ENCODE data around the gene MRTFA. TPM values are rescaled to one million over a fixed set of nuclear protein-coding genes. Genes with fewer than 3 reads are reported as not detected.

The MRTFA gene
- total RNA-seq, 4 donors from 2014 or later, result 59.7 to 163 (median 111) TPM

DNA sequence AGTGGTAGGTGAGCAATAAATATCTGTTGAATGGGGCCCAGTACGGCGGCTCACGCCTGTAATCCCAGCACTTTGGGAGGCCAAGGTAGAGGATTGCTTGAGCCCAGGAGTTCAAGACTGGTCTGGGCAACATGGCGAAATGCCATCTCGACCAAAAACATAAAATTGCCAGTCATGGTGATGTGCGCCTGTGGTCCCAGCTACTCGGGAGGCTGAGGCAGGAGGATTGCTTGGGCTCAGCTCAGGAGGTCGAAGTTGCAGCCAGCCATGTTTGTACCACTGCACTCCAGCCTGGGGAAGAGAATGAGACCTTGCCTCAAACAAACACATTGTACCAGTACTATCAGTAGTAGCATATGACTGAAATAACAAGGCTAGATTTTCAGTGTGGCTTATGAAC is 262.0 kb downstream of the MRTFA start:
- 92 to 94% methylated on average over 8 of the region's 8 CpGs for WGBS, 2 donors
- no peak for TF ChIP-seq POLR2A (IDR thresholded peaks at IDR 0.05)
- TF ChIP-seq, protein P1, sequence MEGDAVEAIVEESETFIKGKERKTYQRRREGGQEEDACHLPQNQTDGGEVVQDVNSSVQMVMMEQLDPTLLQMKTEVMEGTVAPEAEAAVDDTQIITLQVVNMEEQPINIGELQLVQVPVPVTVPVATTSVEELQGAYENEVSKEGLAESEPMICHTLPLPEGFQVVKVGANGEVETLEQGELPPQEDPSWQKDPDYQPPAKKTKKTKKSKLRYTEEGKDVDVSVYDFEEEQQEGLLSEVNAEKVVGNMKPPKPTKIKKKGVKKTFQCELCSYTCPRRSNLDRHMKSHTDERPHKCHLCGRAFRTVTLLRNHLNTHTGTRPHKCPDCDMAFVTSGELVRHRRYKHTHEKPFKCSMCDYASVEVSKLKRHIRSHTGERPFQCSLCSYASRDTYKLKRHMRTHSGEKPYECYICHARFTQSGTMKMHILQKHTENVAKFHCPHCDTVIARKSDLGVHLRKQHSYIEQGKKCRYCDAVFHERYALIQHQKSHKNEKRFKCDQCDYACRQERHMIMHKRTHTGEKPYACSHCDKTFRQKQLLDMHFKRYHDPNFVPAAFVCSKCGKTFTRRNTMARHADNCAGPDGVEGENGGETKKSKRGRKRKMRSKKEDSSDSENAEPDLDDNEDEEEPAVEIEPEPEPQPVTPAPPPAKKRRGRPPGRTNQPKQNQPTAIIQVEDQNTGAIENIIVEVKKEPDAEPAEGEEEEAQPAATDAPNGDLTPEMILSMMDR (IDR thresholded peaks at IDR 0.05), result no peak
- H3K4me3 ChIP-seq (ENCODE audit: low read depth, poor library complexity, severe bottlenecking), result no peak overlapping the region
- DNase-seq (ENCODE audit: low spot score in 2 of 2), result no peak
- intact Hi-C loops (cut with DNase I; ENCODE audit: low total_unique reads), result no loop called here

GRCh38 chr22:40368836-40369235 is 267.7 kb downstream of the MRTFA start:
- DNase-seq (ENCODE audit: low spot score in 2 of 2), result no peak
- no peak overlapping the region for H3K4me3 ChIP-seq (ENCODE audit: low read depth, poor library complexity, severe bottlenecking)
- intact Hi-C loops (cut with DNase I; ENCODE audit: low total_unique reads), result no loop called here
- no peak for TF ChIP-seq POLR2A (IDR thresholded peaks at IDR 0.05)
- TF ChIP-seq, protein P1 (IDR thresholded peaks at IDR 0.05), result no peak
- WGBS, 2 donors, result 88% methylated on average over 3 of the region's 3 CpGs

GRCh38 chr22:40368016-40368415 is 268.5 kb downstream of the MRTFA start:
- TF ChIP-seq, protein P1 (IDR thresholded peaks at IDR 0.05), result no peak
- TF ChIP-seq POLR2A (IDR thresholded peaks at IDR 0.05), result no peak
- no peak for DNase-seq (ENCODE audit: low spot score in 2 of 2)
- intact Hi-C loops (cut with DNase I; ENCODE audit: low total_unique reads), result no loop called here
- 81 to 83% methylated on average over 6 of the region's 6 CpGs for WGBS, 2 donors
- H3K4me3 ChIP-seq (ENCODE audit: low read depth, poor library complexity, severe bottlenecking), result no peak overlapping the region

- TF ChIP-seq, protein P1 (IDR thresholded peaks at IDR 0.05), result no peak
- TF ChIP-seq POLR2A (IDR thresholded peaks at IDR 0.05), result no peak
- H3K4me3 ChIP-seq (ENCODE audit: low read depth, poor library complexity, severe bottlenecking), result no peak overlapping the region
- no peak for DNase-seq (ENCODE audit: low spot score in 2 of 2)
- WGBS, 2 donors, result 49 to 55% methylated on average over 6 of the region's 6 CpGs
- intact Hi-C loops (cut with DNase I; ENCODE audit: low total_unique reads), result no loop called here
Observed at GRCh38 chr22:40367342-40367741, 269.2 kb downstream of the MRTFA start.

GRCh38 chr22:40366068-40366467 is 270.5 kb downstream of the MRTFA start:
- H3K4me3 ChIP-seq (ENCODE audit: low read depth, poor library complexity, severe bottlenecking), result no peak overlapping the region
- DNase-seq (ENCODE audit: low spot score in 2 of 2), result no peak
- intact Hi-C loops (cut with DNase I; ENCODE audit: low total_unique reads), result no loop called here
- TF ChIP-seq POLR2A (IDR thresholded peaks at IDR 0.05), result no peak
- TF ChIP-seq, protein P1 (IDR thresholded peaks at IDR 0.05), result no peak
- 93 to 96% methylated on average over 2 of the region's 2 CpGs for WGBS, 2 donors

DNA sequence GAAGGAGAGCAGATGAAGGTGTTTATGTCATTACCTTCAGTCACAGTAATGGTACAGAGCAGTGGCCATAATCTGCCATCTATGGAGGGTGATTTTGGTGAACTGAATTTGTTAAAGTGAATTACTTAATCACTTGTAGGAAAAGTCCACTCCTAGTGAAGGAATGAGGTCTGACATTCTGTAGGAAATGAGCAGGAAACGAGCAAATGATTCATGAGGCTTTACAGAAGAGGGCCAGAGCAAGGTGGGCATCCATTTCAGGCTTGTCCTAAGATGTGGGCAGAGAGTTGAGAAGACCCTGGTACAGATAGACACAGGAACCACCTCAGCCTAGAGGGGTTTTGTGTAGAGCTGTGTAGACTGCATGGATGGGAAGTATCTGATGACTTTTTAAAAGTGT is 272.1 kb downstream of the MRTFA start:
- intact Hi-C loops (cut with DNase I; ENCODE audit: low total_unique reads), result no loop called here
- 81 to 88% methylated on average over 1 of the region's 1 CpG for WGBS, 2 donors
- no peak overlapping the region for H3K4me3 ChIP-seq (ENCODE audit: low read depth, poor library complexity, severe bottlenecking)
- no peak for DNase-seq (ENCODE audit: low spot score in 2 of 2)
- no peak for TF ChIP-seq POLR2A (IDR thresholded peaks at IDR 0.05)
- TF ChIP-seq, protein P1 (IDR thresholded peaks at IDR 0.05), result no peak

Measured in lower leg skin (tissue), 4 donors.